Activated T-cell treated with anti-CD3 and anti-CD28 coated beads, Interleukin-2, amount 50 U/mL, for 1 hour (primary cell): ENCODE results near the gene ARRB1.
A peak's percentile ranks its signal among the peaks of the same experiment; 100 is the strongest.

Experiments
- DNase-seq: peaks from one replicate; pipeline ENCODE4 v3.0.0-alpha.2; 2020

The ARRB1 gene

GRCh38 chr11:75219869-75220268, 131.6 kb downstream of the ARRB1 start:
- DNase-seq, result no peak

- DNase-seq, result no peak
Measured at GRCh38 chr11:75214843-75215242, 136.6 kb downstream of the ARRB1 start.

- peak; percentile 70 for DNase-seq
Measured at GRCh38 chr11:75214411-75214821, 137.0 kb downstream of the ARRB1 start.
